Transverse colon (tissue), 4 donors: ENCODE data around the gene RAD51AP2.

Source experiments
- POLR2A ChIP-seq: fragments of 450-650 bp; IDR thresholded peaks from one replicate; pipeline ENCODE4 v1.6.1; 2016; ENCODE audit warnings: antibody characterized with exemption, mild to moderate bottlenecking, moderate library complexity
- POLR2AphosphoS5 ChIP-seq, 3 donors: sonication (generic); formaldehyde crosslinking; IDR thresholded peaks; one replicate each; pipeline ENCODE4 v1.6.1; 2016; ENCODE audit warnings: antibody characterized with exemption in 3 of 3
- TF ChIP-seq, protein P1 (sequence below), 5 experiments: fragments of 200-600 bp in 3 of 5; fragments of 450-650 bp in 2 of 5; sonication (generic) in 3 of 5; IDR thresholded peaks; 1 replicate in 2 of 5; 2 replicates in 3 of 5; pipeline ENCODE4 v1.5.1; 2016 to 2017; ENCODE audit warnings: antibody characterized with exemption in 5 of 5, inconsistent platforms in 3 of 5, mild to moderate bottlenecking in 2 of 5, moderate library complexity in 1 of 5

DNA sequence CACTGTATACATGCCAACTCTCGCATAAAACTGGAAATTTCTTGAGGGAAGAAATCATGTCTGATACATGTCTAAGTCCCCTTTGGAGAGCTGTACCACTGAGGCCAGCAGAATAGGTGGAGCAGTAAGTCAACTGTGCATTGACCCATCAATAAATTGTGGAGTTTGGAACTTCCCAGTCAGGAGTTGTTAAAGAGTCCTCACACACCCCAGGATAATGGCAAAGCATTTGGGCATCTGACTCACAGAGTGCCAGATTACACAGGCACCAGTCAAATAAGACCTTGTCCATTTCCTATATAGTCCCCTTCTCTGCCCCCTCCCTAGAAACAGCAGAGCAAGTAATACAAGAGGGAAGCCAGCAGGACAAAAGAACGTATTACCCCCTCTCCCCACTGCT, 32.7 kb upstream of the RAD51AP2 start:
- TF ChIP-seq, protein P1, sequence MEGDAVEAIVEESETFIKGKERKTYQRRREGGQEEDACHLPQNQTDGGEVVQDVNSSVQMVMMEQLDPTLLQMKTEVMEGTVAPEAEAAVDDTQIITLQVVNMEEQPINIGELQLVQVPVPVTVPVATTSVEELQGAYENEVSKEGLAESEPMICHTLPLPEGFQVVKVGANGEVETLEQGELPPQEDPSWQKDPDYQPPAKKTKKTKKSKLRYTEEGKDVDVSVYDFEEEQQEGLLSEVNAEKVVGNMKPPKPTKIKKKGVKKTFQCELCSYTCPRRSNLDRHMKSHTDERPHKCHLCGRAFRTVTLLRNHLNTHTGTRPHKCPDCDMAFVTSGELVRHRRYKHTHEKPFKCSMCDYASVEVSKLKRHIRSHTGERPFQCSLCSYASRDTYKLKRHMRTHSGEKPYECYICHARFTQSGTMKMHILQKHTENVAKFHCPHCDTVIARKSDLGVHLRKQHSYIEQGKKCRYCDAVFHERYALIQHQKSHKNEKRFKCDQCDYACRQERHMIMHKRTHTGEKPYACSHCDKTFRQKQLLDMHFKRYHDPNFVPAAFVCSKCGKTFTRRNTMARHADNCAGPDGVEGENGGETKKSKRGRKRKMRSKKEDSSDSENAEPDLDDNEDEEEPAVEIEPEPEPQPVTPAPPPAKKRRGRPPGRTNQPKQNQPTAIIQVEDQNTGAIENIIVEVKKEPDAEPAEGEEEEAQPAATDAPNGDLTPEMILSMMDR (IDR thresholded peaks at IDR 0.05) = no peak
- no peak for TF ChIP-seq POLR2A
- no peak for TF ChIP-seq POLR2AphosphoS5 (IDR thresholded peaks at IDR 0.05)
